Measurements from ENCODE around the gene CD6. TPM values are rescaled to one million over a fixed set of nuclear protein-coding genes. Genes with fewer than 3 reads are reported as not detected.

The CD6 gene
- total and polyA plus RNA-seq, 10 of the 15 experiments (the other 5 are each of a cell fraction or from before 2014, with no cell fraction given) = 0.37 to 17.6 (median 6.2) TPM

- Histone ChIP-seq H3K79me2 (ENCODE audit: control insufficient read depth, insufficient read depth, low read length) (no peaks in the 10 kb centered on the region), H4K20me1 (ENCODE audit: control insufficient read depth, insufficient read depth) (no peaks in the 10 kb centered on the region), H3K27ac (ENCODE audit: control insufficient read depth, insufficient read depth) (no peak overlapping the region), H3K27me3 (replicated peaks in 1 of 2; ENCODE audit: control insufficient read depth in 2 of 2, insufficient read depth in 2 of 2, low read length in 1 of 2) (no peaks in the 10 kb centered on the region), H3K4me3 (no peak overlapping the region), H2AFZ (ENCODE audit: control insufficient read depth, low read depth, low read length) (no peak overlapping the region), H3K36me3 (ENCODE audit: control insufficient read depth in 2 of 2, insufficient read depth in 2 of 2, low read length in 1 of 2) (no peaks in the 10 kb centered on the region), H3K4me2 (ENCODE audit: control insufficient read depth, insufficient read depth) (no peak overlapping the region), H3K9ac (ENCODE audit: control insufficient read depth, insufficient read depth, low read length) (no peak overlapping the region), H3K9me3 (replicated peaks; ENCODE audit: control insufficient read depth, insufficient read depth, low read length) (no peaks in the 10 kb centered on the region), H3K4me1 (ENCODE audit: control insufficient read depth, insufficient read depth, low read length) (peaks cover 11% of the 10 kb centered on the region; the same call in 1 of the 2 replicates)
- WGBS (ENCODE audit: insufficient coverage, insufficient replicate concordance, low lambda C conversion rate, missing lambda C conversion rate) = 50% methylated on average over 7 of the region's 7 CpGs
- ChIA-PET RAD21 (ENCODE audit: unreplicated experiment) (interaction anchor here (0.8 kb wide), 1 partner anchor 41 kb away, joined by 3 read pairs; no protein-coding TSS in a partner anchor), CTCF (interaction anchor here (1.0 to 1.2 kb wide), 3 partner anchors 24 to 112 kb away, joined by 3 to 4 read pairs (median 4); no protein-coding TSS in a partner anchor), POLR2A (no interaction called here), SMC1A (ENCODE audit: uncharacterized antibody, unreplicated experiment) (interaction anchor here (1.0 to 1.4 kb wide), 3 partner anchors 32 to 93 kb away, joined by 3 read pairs; no protein-coding TSS in a partner anchor)
- DNase-seq (ENCODE audit: low read depth, low spot score) (no peak), FAIRE-seq (no peak), ATAC-seq (no peak)
- in situ Hi-C loops (cut with MboI) = no loop called here
- intact Hi-C loops (cut with micrococcal nuclease; ENCODE audit: unreplicated experiment) = no loop called here
- no TSS peak for BruUV-seq (replicated peaks)
- TF ChIP-seq USF1 (IDR thresholded peaks at IDR 0.05; ENCODE audit: borderline replicate concordance, extremely low read length, insufficient read depth, low read depth, low read length) (peak; percentile 37), ESRRA (IDR thresholded peaks at IDR 0.05; ENCODE audit: low read length) (no peak), NFXL1 (IDR thresholded peaks at IDR 0.05; ENCODE audit: borderline replicate concordance) (no peak), ZNF24 (IDR thresholded peaks at IDR 0.05) (no peak), ZZZ3 (IDR thresholded peaks at IDR 0.05; ENCODE audit: control insufficient read depth, insufficient read length, low read depth) (no peak)
These were observed 46.6 kb downstream of the CD6 start for GRCh38 chr11:61018059-61018458.
